ENCODE results near the gene SHOX. TPM values are rescaled to one million over a fixed set of nuclear protein-coding genes. Genes with fewer than 3 reads are reported as not detected.

SHOX gene
- total RNA-seq, 4 donors from 2014 or later: not detected

DNA sequence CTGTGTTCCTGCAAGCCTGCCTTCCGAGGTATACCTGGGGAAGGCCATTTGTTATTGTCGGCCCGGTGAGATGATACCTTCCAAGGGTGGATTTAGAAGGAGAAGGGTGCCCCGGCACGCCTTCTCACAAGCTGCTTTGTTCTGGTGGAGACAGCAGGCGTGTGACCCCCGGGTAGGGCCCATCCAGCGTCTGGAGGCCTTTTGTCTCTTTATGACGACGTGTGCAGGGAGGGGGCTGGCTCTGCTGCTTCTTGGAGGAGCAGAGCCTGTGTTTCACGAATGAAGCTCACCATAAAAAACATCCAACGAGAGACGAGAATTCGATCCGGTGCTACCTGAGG is 45.3 kb downstream of the SHOX start:
- TF ChIP-seq POLR2A (IDR thresholded peaks at IDR 0.05): no peak
- TF ChIP-seq, protein P1, sequence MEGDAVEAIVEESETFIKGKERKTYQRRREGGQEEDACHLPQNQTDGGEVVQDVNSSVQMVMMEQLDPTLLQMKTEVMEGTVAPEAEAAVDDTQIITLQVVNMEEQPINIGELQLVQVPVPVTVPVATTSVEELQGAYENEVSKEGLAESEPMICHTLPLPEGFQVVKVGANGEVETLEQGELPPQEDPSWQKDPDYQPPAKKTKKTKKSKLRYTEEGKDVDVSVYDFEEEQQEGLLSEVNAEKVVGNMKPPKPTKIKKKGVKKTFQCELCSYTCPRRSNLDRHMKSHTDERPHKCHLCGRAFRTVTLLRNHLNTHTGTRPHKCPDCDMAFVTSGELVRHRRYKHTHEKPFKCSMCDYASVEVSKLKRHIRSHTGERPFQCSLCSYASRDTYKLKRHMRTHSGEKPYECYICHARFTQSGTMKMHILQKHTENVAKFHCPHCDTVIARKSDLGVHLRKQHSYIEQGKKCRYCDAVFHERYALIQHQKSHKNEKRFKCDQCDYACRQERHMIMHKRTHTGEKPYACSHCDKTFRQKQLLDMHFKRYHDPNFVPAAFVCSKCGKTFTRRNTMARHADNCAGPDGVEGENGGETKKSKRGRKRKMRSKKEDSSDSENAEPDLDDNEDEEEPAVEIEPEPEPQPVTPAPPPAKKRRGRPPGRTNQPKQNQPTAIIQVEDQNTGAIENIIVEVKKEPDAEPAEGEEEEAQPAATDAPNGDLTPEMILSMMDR (IDR thresholded peaks at IDR 0.05): no peak
- no peak for DNase-seq
- H3K27ac ChIP-seq: no peak overlapping the region
- intact Hi-C loops (cut with DNase I): no loop called here
- H3K4me3 ChIP-seq (replicated peaks in 1 of 3): no peak overlapping the region
- H3K36me3 ChIP-seq: no peaks in the 10 kb centered on the region
- H3K4me1 ChIP-seq: no peaks in the 10 kb centered on the region
- WGBS, 2 donors: 55 to 57% methylated on average over 14 to 15 of the region's 15 CpGs
- no peaks in the 10 kb centered on the region for H3K9me3 ChIP-seq
- H3K27me3 ChIP-seq: no peaks in the 10 kb centered on the region

DNA sequence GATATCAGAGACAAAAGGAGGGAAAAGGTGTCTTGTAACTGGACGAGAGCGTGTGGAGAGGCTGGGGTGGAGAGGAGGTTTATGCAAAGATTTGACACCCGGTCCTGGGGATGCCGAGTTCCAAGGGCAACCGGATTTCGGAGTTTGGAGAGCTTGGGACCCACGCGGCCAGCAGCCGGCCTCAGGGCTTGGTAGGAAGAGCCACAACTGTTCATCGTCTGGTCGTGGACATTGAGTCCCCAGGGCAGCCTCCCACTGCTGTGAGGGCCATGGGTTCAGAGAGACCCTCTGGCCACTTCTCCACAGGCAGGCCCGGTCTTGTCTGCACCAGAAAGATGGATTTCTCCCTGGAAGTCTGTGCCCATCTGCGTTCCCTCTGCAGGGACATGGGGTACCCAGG is 46.8 kb downstream of the SHOX start:
- intact Hi-C loops (cut with DNase I): no loop called here
- H3K36me3 ChIP-seq: no peaks in the 10 kb centered on the region
- TF ChIP-seq, protein P1 (IDR thresholded peaks at IDR 0.05): no peak
- TF ChIP-seq POLR2A (IDR thresholded peaks at IDR 0.05): no peak
- WGBS, 2 donors: 82 to 86% methylated on average over 13 of the region's 13 CpGs
- no peak overlapping the region for H3K27ac ChIP-seq
- DNase-seq: no peak
- no peak overlapping the region for H3K4me3 ChIP-seq (replicated peaks in 1 of 3)
- H3K27me3 ChIP-seq: no peaks in the 10 kb centered on the region
- H3K9me3 ChIP-seq: no peaks in the 10 kb centered on the region
- no peaks in the 10 kb centered on the region for H3K4me1 ChIP-seq

DNA sequence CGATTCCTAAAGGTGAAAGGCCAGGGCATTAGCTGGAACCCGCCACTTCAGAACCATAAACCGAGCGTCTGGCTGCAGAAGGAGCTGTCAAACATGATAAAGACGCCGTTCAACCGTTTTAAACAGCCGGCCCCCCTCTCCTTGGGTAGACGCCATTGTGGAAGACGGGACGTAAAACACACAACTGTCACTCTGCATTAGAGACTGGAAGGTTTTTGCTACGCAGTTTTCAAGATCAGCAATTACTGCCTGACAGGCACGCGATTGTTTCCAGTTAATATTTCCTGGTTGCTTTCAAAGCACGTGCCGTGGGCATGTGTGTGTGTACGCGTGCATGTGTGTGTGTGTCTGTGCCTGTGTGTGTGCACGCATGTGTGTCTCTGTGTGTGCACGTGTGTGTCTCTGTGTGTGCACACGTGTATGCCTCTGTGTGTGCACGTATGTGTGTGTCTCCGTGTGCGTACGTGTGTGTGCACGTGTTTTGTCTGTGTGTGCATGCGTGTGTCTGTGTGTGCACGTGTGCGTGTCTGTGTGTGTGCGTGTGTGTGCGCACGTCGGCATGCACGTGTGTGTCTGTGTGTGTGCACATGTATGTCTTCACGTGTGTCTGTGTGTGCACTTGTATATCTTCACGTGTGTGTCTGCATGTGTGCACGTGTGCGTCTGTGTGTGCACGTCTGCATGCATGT is 48.8 kb downstream of the SHOX start:
- DNase-seq: no peak
- Histone ChIP-seq H3K36me3 (no peaks in the 10 kb centered on the region), H3K4me3 (replicated peaks in 1 of 3) (no peak overlapping the region), H3K9me3 (no peaks in the 10 kb centered on the region), H3K27ac (no peak overlapping the region), H3K4me1 (no peaks in the 10 kb centered on the region), H3K27me3 (no peaks in the 10 kb centered on the region)
- 54 to 62% methylated on average over 34 to 39 of the region's 39 CpGs for WGBS, 2 donors
- intact Hi-C loops (cut with DNase I): no loop called here
- no peak for TF ChIP-seq POLR2A (IDR thresholded peaks at IDR 0.05)
- TF ChIP-seq, protein P1 (IDR thresholded peaks at IDR 0.05): no peak

DNA sequence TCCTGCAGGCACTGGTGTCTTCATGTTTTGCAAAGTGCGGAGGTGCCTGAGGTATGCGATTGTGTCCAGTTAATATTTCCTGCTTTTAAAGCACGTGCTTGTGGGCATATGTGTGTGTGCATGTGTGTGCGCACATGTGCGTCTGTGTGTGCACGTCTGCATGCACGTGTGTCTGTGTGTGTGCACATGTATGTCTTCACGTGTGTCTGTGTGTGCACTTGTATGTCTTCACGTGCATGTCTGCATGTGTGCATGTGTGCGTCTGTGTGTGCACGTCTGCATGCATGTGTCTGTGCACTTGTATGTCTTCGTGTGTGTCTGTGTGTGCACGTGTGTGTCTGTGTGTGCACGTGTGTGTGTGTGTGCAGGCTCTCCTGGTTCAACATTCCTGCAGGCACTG is 49.5 kb downstream of the SHOX start:
- DNase-seq: no peak
- WGBS, 2 donors: 91 to 94% methylated on average over 14 of the region's 14 CpGs
- intact Hi-C loops (cut with DNase I): no loop called here
- Histone ChIP-seq H3K4me3 (replicated peaks in 1 of 3) (no peak overlapping the region), H3K9me3 (no peaks in the 10 kb centered on the region), H3K27ac (no peak overlapping the region), H3K36me3 (no peaks in the 10 kb centered on the region), H3K4me1 (no peaks in the 10 kb centered on the region), H3K27me3 (no peaks in the 10 kb centered on the region)
- TF ChIP-seq, protein P1 (IDR thresholded peaks at IDR 0.05): no peak
- no peak for TF ChIP-seq POLR2A (IDR thresholded peaks at IDR 0.05)

DNA sequence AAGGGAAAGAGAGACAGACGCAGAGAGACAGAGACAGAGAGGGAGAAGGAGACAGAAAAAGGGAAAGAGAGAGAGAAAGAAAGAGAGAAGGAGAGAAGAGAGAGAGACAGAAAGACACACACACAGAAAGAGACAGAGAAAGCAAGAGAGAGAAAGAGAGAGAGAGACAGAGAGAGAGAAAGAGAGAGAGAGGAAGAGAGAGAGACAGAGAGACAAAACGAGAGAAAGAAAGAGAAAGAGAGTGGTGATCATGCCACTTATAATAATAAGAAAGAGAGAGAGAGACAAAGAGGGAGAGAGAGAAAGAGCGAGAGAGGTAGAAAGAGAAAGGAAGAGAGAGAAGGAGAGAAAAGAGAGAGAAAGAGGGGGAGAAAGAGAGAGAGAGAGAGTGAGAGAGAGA is 51.4 kb downstream of the SHOX start:
- Histone ChIP-seq H3K4me1 (no peaks in the 10 kb centered on the region), H3K4me3 (replicated peaks in 1 of 3) (no peak overlapping the region), H3K27me3 (no peaks in the 10 kb centered on the region), H3K27ac (no peak overlapping the region), H3K36me3 (no peaks in the 10 kb centered on the region), H3K9me3 (no peaks in the 10 kb centered on the region)
- WGBS, 2 donors: 86 to 91% methylated on average over 3 of the region's 3 CpGs
- no peak for DNase-seq
- TF ChIP-seq, protein P1 (IDR thresholded peaks at IDR 0.05): no peak
- TF ChIP-seq POLR2A (IDR thresholded peaks at IDR 0.05): no peak
- intact Hi-C loops (cut with DNase I): no loop called here

All from thyroid gland (tissue), 4 donors.